ENCODE measurements around the gene ESCO1. TPM values are rescaled to one million over a fixed set of nuclear protein-coding genes. Genes with fewer than 3 reads are reported as not detected.

Gene ESCO1
- total RNA-seq, 1 donor from 2014 or later, result 14.3 TPM

- no peaks in the 10 kb centered on the region for H3K9me3 Mint-ChIP-seq (ENCODE audit: unreplicated experiment)
- H3K4me3 Mint-ChIP-seq (ENCODE audit: unreplicated experiment), result no peak overlapping the region
Measured at GRCh38 chr18:21483051-21483450, 117.5 kb downstream of the ESCO1 start.

GRCh38 chr18:21481739-21482138 lies 118.8 kb downstream of the ESCO1 start:
- H3K36me3 Mint-ChIP-seq (ENCODE audit: unreplicated experiment), result no peaks in the 10 kb centered on the region
- H3K4me3 Mint-ChIP-seq (ENCODE audit: unreplicated experiment), result no peak overlapping the region
- no peak overlapping the region for H3K27ac Mint-ChIP-seq (ENCODE audit: unreplicated experiment)
- no peak for TF ChIP-seq CTCF (IDR thresholded peaks at IDR 0.05; ENCODE audit: partially characterized antibody, unreplicated experiment)
- no peak for DNase-seq
- H3K27me3 Mint-ChIP-seq (ENCODE audit: unreplicated experiment), result no peaks in the 10 kb centered on the region
- H3K9me3 Mint-ChIP-seq (ENCODE audit: unreplicated experiment), result no peaks in the 10 kb centered on the region
- H3K4me1 Mint-ChIP-seq (ENCODE audit: low read depth, unreplicated experiment), result no peaks in the 10 kb centered on the region

More at GRCh38 chr18:21483051-21483450, 117.5 kb downstream of the ESCO1 start:
- H3K36me3 Mint-ChIP-seq (ENCODE audit: unreplicated experiment), result no peaks in the 10 kb centered on the region
- DNase-seq, result no peak
- TF ChIP-seq CTCF (IDR thresholded peaks at IDR 0.05; ENCODE audit: partially characterized antibody, unreplicated experiment), result no peak
- no peak overlapping the region for H3K27ac Mint-ChIP-seq (ENCODE audit: unreplicated experiment)
- no peaks in the 10 kb centered on the region for H3K27me3 Mint-ChIP-seq (ENCODE audit: unreplicated experiment)
- H3K4me1 Mint-ChIP-seq (ENCODE audit: low read depth, unreplicated experiment), result no peaks in the 10 kb centered on the region

- peaks cover 5% of the 10 kb centered on the region for H3K9me3 Mint-ChIP-seq (ENCODE audit: unreplicated experiment)
- DNase-seq, result no peak
- H3K4me3 Mint-ChIP-seq (ENCODE audit: unreplicated experiment), result no peak overlapping the region
Measured at GRCh38 chr18:21479721-21480120, 120.8 kb downstream of the ESCO1 start.

More at GRCh38 chr18:21479721-21480120, 120.8 kb downstream of the ESCO1 start:
- Mint-ChIP-seq H3K4me1 (ENCODE audit: low read depth, unreplicated experiment) (no peaks in the 10 kb centered on the region), H3K27me3 (ENCODE audit: unreplicated experiment) (no peaks in the 10 kb centered on the region), H3K36me3 (ENCODE audit: unreplicated experiment) (peaks cover 2% of the 10 kb centered on the region), H3K27ac (ENCODE audit: unreplicated experiment) (no peak overlapping the region)
- TF ChIP-seq CTCF (IDR thresholded peaks at IDR 0.05; ENCODE audit: partially characterized antibody, unreplicated experiment), result no peak

Other genes starting within 250 kb of the ESCO1 start
- 56.5 TPM for gene SNRPD1, start 11.6 kb upstream of the ESCO1 start, total RNA-seq (ENCODE audit: unreplicated experiment)
- gene ABHD3, start 104.1 kb upstream of the ESCO1 start, total RNA-seq (ENCODE audit: unreplicated experiment), result 12.7 TPM
- gene MIB1, start 140.1 kb upstream of the ESCO1 start, total RNA-seq (ENCODE audit: unreplicated experiment), result 228 TPM